ENCODE data around the gene SNX13. TPM values are rescaled to one million over a fixed set of nuclear protein-coding genes. Genes with fewer than 3 reads are reported as not detected.
"Not testable (repeated sequence)": the region's sequence is repeated elsewhere in the genome, so short reads cannot be mapped to it uniquely, and the experiment has no call there.

SNX13 gene
- total and polyA plus RNA-seq, 12 donors, result 8.5 to 113 (median 67.4) TPM

DNA sequence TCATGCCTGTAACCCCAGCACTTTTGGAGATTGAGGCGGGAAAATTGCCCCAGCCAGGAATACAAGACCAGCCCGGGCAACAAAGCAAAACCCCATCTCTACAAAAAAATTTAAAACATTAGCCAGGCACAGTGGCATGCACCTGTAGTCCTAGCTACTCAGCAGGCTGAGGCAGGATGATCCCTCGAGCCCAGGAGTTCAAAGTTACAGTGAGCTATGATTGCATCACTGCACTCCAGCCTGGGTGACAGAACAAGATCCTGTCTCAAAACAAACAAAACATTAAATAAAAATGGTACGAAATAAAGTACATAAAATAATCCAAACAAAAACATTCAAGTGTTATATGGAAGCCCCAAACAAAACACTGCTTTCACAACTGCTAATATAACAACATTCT is 125.0 kb downstream of the SNX13 start:
- Histone ChIP-seq H3K27me3 (no peaks in the 10 kb centered on the region), H3K9me3 (replicated peaks in 1 of 3) (peaks cover 0 to 8% (median 0%) of the 10 kb centered on the region in 3 donors), H3K36me3 (replicated peaks in 1 of 2) (peaks cover 0 to 15% of the 10 kb centered on the region in 2 donors), H3K4me1 (replicated peaks in 1 of 2) (peaks cover 0 to 4% of the 10 kb centered on the region in 2 donors), H3K4me3 (no peak overlapping the region), H3K27ac (no peak overlapping the region)
- no peak for DNase-seq
- TF ChIP-seq POLR2A (IDR thresholded peaks at IDR 0.05), result no peak
- TF ChIP-seq, protein P1, sequence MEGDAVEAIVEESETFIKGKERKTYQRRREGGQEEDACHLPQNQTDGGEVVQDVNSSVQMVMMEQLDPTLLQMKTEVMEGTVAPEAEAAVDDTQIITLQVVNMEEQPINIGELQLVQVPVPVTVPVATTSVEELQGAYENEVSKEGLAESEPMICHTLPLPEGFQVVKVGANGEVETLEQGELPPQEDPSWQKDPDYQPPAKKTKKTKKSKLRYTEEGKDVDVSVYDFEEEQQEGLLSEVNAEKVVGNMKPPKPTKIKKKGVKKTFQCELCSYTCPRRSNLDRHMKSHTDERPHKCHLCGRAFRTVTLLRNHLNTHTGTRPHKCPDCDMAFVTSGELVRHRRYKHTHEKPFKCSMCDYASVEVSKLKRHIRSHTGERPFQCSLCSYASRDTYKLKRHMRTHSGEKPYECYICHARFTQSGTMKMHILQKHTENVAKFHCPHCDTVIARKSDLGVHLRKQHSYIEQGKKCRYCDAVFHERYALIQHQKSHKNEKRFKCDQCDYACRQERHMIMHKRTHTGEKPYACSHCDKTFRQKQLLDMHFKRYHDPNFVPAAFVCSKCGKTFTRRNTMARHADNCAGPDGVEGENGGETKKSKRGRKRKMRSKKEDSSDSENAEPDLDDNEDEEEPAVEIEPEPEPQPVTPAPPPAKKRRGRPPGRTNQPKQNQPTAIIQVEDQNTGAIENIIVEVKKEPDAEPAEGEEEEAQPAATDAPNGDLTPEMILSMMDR (IDR thresholded peaks at IDR 0.05), result no peak
- 82 to 85% (median 85%) methylated on average over 4 of the region's 4 CpGs for WGBS, 4 donors
- intact Hi-C loops (cut with DNase I), result no loop called here

DNA sequence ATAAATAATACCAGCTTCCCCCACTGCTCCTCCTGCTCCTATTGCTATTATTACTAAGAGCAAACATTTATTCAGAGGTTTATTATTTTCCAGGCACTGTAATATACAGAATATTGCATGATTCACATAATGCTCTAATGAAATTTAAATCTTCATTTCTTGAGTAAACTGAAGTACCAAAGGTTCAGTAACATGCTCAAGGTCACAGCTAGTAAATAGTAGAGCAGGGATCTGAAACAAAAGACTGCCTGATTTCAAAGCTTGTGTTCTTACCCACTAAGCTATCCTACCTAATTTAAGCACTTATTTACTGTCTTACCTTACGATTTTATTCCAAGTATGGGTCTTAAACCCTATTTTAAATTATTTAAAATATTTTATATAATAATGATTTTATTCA is 126.2 kb downstream of the SNX13 start:
- WGBS, 4 donors, result 74 to 77% (median 76%) methylated on average over 1 of the region's 1 CpG
- intact Hi-C loops (cut with DNase I), result no loop called here
- Histone ChIP-seq H3K27me3 (no peaks in the 10 kb centered on the region), H3K4me3 (no peak overlapping the region), H3K27ac (no peak overlapping the region), H3K9me3 (replicated peaks in 1 of 3) (peaks cover 0 to 8% (median 0%) of the 10 kb centered on the region in 3 donors), H3K4me1 (replicated peaks in 1 of 2) (peaks cover 0 to 4% of the 10 kb centered on the region in 2 donors), H3K36me3 (replicated peaks in 1 of 2) (peaks cover 0 to 15% of the 10 kb centered on the region in 2 donors)
- DNase-seq, result no peak
- TF ChIP-seq, protein P1 (IDR thresholded peaks at IDR 0.05), result no peak
- no peak for TF ChIP-seq POLR2A (IDR thresholded peaks at IDR 0.05)

DNA sequence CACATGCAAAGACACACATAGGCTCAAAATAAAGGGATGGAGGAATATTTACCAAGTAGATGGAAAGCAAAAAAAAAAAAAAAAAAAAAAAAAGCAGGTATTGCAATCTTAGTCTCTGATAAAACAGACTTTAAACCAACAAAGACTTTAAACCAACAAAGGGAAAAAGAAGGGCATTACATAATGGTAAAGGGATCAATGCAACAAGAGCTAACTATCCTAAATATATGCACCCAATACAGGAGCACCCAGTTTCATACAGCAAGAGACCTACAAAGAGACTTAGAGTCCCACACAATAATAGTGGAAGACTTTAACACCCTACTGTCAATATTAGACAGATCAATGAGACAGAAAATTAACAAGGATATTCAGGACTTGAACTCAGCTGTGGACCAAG is 131.1 kb downstream of the SNX13 start:
- intact Hi-C loops (cut with DNase I), result not testable (repeated sequence)

DNA sequence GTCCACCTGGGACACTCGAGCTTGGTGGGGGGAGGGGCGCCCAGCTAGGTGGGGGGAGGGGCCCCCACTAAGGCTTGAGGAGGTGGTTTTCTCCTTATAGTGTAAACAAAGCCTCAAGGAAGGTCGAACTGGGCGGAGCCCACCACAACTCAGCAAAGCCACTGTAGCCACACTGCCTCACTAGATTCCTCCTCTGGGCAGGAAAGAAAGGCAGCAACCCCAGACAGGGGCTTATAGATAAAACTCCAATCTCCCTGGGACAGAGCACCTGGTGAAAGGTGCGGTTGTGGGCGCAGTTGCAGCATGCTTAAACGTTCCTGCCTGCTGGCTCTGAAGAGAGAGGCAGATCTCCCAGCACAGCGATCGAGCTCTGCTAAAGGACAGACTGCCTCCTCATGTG is 133.1 kb downstream of the SNX13 start:
- intact Hi-C loops (cut with DNase I), result no loop called here
- TF ChIP-seq, protein P1 (IDR thresholded peaks at IDR 0.05), result no peak
- TF ChIP-seq POLR2A (IDR thresholded peaks at IDR 0.05), result no peak
- H3K36me3 ChIP-seq (replicated peaks in 1 of 2), result no peaks in the 10 kb centered on the region
- no peak for DNase-seq
- no peak overlapping the region for H3K27ac ChIP-seq
- no peaks in the 10 kb centered on the region for H3K4me1 ChIP-seq (replicated peaks in 1 of 2)
- peaks cover 0 to 2% (median 0%) of the 10 kb centered on the region in 3 donors for H3K9me3 ChIP-seq (replicated peaks in 1 of 3)
- no peaks in the 10 kb centered on the region for H3K27me3 ChIP-seq
- H3K4me3 ChIP-seq, result no peak overlapping the region
- 75 to 85% (median 83%) methylated on average over 7 to 9 of the region's 9 CpGs for WGBS, 4 donors

More for the DNA sequence above, 131.1 kb downstream of the SNX13 start:
- H3K9me3 ChIP-seq (replicated peaks in 1 of 3); H3K27me3 ChIP-seq; H3K36me3 ChIP-seq (replicated peaks in 1 of 2); H3K27ac ChIP-seq; H3K4me1 ChIP-seq (replicated peaks in 1 of 2); H3K4me3 ChIP-seq; DNase-seq: not testable (repeated sequence)

DNA sequence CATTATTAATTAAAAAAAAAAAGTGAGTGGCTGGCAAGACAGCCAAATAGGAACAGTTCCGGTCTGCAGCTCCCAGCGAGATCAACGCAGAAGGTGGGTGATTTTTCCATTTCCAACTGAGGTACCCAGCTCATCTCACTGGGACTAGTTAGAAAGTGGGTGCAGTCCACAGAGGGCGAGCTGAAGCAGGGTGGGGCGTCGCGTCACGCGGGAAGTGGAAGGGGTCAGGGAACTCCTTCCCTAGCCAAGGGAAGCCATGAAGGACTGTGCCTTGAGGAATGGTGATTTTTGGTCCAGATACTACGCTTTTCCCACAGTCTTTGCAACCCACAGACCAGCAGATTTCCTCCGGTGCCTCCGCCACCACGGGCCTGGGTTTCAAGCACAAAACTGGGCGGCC is 133.7 kb downstream of the SNX13 start:
- 91 to 97% (median 93%) methylated on average over 13 to 14 of the region's 14 CpGs for WGBS, 4 donors
- intact Hi-C loops (cut with DNase I), result no loop called here
- Histone ChIP-seq H3K36me3 (replicated peaks in 1 of 2) (peaks cover 0 to under 1% of the 10 kb centered on the region in 2 donors), H3K27ac (no peak overlapping the region), H3K27me3 (no peaks in the 10 kb centered on the region), H3K9me3 (replicated peaks in 1 of 3) (no peaks in the 10 kb centered on the region), H3K4me1 (replicated peaks in 1 of 2) (no peaks in the 10 kb centered on the region), H3K4me3 (no peak overlapping the region)
- no peak for DNase-seq
- TF ChIP-seq, protein P1 (IDR thresholded peaks at IDR 0.05), result no peak
- TF ChIP-seq POLR2A (IDR thresholded peaks at IDR 0.05), result no peak
